GM12892 (cell line): Measurements from ENCODE around the gene AVPR2. TPM values are rescaled to one million over a fixed set of nuclear protein-coding genes. Genes with fewer than 3 reads are reported as not detected.

ENCODE experiments used
- DNase-seq: peaks from one replicate; pipeline ENCODE4 v3.0.0; 2011; ENCODE audit not compliant: insufficient read length
- FAIRE-seq: peaks from 2 replicates; lab custom pipeline; 2011; peaks lifted over from hg19 to GRCh38; lab: Jason Lieb, UNC
- POLR2A ChIP-seq: IDR thresholded peaks from 2 replicates; pipeline ENCODE4 v1.6.1; 2011; ENCODE audit warnings: low read depth, low read length, control low read depth
- POLR2AphosphoS5 ChIP-seq: IDR thresholded peaks from 2 replicates; pipeline ENCODE4 v1.6.1; 2011; ENCODE audit warnings: low read depth, low read length, control low read depth
- TAF1 ChIP-seq: IDR thresholded peaks from 2 replicates; pipeline ENCODE4 v1.6.1; 2011; ENCODE audit warnings: low read depth, mild to moderate bottlenecking, control low read depth, low read length, borderline replicate concordance
- polyA plus RNA-seq: library from polyadenylated mRNA; unstranded; fragments of >200 nt; gene quantifications from one replicate; pipeline ENCODE4 v1.2.1, GENCODE V29; 2012; ENCODE audit warnings: missing spikeins, inconsistent platforms; ENCODE audit not compliant: missing spikeins

Gene AVPR2
- 0.17 TPM for polyA plus RNA-seq

DNA sequence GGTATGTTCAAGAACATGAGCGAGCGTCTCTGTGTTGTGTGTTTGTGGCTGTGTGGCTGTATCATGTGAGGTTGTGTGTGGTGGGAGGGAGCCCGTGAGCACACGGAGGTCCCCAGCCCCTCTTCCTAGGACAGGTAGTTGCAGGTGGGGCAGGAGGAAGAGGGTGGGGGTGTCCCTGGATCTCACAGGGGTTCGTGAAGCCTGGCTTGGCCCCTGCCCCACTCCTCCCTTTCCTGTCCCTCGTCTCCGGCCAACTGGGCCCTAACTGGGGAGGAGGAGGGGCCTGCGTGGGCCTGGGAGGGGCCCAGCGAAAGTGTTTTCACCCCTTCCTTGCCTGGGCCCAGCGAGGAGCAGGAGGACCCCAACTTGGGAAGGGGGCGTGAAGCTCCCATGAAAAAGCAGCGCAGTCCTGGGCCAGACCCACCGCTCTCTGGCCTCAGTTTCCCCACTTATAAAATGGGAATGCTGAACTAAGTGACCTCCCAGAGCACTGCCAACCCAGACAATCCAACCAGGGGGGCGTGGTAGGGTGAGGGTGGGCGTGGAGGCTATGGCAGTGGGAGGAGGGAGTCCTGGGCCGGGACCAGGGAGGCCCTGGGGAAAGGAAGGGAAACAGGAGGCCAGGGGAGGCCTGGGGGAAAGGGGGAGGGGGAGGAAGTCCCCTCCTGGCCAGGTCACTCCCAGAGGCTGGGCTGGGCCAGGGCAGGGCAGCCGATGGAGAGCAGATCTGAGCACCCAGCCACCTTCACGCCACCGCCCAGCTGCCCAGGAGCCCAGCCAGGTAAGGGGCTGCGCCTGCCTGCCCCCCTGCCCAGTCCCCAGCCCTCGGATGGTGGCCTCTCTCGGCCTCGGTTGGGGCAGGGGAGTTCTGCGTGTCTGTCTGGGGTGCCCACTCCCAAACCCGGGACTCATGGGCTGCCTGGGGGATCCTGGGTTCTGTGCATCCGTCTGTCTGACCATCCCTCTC, at the start of gene AVPR2:
TSS of gene AVPR2 (plus strand) at position 683 of the 967 bp plus-strand sequence. CDS start 473 bp downstream, outside the sequence.
- DNase-seq: no peak
- TF ChIP-seq POLR2A (no peak; the same call in 1 of the 2 replicates), TAF1 (no peak), POLR2AphosphoS5 (no peak)
- no peak for FAIRE-seq

DNA sequence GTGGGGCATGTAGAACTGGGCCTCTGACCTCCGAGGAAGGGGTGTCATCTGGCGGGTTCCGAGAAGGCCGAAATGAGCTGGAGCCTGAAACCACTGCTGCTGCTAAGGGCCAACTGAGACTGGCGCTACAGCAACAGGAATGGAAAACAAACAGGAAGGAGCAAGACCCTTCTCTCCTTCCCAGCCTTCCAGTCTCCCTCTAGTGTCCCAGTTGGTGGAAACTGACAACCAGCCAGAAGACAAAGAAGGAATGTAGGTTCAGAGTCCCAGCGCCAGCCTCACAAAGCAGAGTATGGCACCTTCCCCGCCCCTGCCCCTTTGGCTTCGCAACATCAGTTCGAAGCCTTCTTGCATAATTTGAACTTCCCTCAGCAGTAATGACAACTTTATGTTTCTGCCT, 49.8 kb upstream of the AVPR2 start:
- no peak for TF ChIP-seq POLR2AphosphoS5
- no peak for TF ChIP-seq TAF1
- TF ChIP-seq POLR2A: no peak
- DNase-seq: no peak
- no peak for FAIRE-seq

DNA sequence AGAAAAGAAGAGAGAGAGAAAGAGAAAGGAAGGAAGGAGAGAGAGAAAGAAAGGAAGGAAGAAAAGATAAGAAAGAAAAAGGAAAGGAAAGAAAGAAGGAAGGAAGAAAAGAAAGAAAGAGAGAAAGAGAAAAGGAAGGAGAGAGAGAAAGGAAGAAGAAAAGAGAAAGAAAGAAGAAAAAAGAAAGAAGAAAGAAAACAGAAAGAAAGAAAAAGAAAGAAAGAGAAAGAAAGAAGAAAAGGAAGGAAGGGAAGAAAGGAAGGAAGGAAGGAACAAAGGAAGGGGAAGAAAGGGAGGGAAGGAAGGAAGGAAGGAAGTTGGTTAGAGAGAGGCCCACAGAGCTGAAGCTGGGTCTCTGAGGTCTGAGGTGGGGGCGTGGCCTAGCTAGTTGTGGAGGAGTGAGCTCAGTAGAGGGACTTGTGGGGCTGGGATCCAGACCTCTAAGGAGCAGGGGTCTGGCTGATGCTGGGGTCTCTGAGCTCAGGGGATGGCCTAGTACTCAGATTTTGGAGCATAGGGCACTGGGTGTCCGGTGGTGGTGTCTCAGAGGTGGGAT, 47.0 kb upstream of the AVPR2 start:
- DNase-seq (no peak), FAIRE-seq (no peak)
- no peak for TF ChIP-seq TAF1

DNA sequence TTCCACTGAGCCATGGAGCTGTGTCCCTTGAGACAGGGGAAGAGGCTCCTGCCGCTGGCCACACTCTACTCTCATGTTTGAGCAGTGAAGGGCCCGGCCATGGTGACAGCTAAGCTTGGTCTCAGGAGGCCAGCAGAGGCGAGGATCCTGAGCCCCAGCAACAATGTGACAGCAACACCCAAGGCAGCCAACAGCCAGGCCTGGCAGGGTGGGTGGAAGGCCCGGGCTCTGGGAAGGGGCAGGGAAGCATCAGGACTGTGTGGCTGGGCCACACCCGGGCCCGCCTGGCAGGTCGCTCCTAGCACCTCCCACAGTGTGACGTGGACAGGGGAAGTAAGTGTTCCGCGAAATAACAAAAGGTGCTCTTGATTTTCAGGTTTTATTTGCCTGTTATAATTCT, 43.3 kb upstream of the AVPR2 start:
- TF ChIP-seq POLR2A (no peak), POLR2AphosphoS5 (no peak), TAF1 (no peak)
- FAIRE-seq: no peak
- DNase-seq: no peak

DNA sequence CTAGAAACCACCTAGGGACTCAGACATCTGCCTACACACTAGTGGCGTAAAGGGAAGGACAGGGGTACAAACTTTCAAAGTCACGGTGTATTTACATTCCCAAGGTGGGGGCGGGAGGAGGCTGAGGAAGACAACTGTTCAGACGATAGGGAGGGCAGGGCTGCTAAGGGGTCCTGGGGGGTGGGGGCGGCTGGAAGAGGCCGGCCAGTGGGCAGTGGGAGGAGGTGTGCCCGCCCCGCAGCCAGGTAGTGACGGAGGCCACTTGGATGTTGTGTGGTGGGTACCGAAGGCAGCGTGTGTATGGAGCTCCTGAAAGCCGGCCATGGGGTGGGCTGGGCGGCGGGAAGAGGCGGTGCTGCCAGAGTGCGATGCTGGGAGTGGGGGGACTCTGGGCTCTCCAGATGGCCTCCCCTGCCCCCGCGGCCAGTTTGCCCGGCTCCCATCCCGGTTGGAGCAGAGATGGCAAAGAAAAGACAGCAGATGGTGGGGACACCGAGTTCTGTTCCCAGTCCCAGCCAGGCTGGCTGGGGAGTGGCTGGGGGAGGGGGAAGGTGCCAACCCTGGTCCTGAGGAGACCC, 42.7 kb upstream of the AVPR2 start:
- DNase-seq (no peak), FAIRE-seq (no peak)
- TF ChIP-seq POLR2A (no peak), TAF1 (no peak), POLR2AphosphoS5 (no peak)

DNA sequence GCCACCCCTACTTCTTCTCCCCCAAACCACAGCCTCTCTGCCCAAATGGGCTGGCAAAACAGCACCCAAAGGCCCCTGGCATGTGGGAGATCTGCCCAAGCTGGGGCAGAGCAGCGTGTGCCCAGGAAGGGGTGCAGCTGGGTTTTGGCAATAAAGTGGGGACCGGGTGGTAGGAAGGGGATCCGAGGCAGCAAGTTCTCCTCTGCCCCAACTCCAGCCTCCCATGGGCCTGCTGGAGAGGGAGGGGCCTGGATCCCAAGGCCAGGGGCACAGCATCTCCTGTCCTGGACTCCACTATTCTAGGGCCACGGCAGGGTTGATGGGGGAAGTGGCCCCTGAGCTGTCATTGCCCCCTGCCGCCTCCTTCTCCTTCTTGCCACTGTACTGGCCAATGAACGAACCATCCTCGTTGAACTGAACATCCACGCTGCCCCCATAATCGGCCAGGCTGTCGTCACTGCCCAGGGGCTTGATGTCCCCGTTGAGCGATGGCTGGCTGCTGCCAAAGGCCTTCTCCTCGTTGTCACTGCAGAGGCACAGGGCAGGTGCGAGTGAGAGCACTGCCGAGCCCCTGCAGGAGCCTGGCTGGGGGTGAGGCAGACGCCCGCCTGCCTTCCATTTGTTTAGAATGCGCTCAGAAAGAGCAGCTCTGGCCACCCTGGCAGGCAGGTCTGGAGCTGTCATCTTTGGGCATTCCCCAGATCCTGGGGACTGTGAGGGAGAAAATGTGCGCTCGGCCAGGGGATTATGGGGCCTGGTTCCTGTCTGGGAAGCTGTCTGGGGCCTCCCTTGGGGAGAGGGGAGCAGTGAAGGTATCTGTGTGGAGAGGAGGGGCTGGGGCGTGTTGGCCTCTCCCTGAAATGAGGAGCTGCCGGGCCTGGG, 41.9 kb upstream of the AVPR2 start:
- TF ChIP-seq POLR2AphosphoS5 (no peak), TAF1 (no peak), POLR2A (no peak)
- FAIRE-seq (no peak), DNase-seq (peak; percentile 21)

DNA sequence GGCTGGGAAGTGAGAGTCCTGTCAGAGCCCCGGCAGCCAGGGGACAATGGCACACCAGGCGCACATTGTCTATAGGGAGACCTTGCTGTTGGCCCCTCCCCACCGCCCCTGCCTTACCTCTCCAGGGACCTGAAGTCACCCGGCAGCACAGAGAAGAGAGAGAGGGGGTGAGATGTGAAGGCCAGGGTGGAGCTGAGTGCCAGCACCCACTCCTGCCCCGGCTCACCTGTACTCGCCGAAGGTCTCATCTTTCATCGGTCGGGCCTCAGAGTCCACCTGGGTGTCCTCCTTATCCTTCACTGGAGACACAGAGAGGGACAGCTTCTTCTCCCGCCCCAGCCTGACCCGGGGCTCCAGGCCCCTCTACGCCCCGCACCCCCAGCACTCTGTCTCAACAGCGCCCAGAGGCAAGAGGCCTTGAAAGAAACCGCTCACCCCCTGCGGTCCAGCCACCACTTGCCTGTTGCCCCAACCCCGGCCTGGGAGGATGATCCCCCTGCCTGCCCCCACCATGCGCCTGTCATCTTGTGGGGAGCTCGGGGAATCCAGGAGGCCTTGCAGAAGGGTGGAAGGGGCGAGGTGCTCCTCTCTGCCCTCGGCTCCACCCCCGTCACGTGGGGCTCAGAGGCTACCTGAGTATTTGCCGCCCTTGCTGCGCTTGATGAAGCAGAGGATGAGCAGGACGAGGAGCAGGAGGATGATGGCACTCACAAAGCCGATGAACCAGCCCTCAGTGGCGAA, 41.1 kb upstream of the AVPR2 start:
- no peak for FAIRE-seq
- DNase-seq: peak; percentile 16
- no peak for TF ChIP-seq POLR2A
- TF ChIP-seq POLR2AphosphoS5: no peak
- TF ChIP-seq TAF1: no peak

DNA sequence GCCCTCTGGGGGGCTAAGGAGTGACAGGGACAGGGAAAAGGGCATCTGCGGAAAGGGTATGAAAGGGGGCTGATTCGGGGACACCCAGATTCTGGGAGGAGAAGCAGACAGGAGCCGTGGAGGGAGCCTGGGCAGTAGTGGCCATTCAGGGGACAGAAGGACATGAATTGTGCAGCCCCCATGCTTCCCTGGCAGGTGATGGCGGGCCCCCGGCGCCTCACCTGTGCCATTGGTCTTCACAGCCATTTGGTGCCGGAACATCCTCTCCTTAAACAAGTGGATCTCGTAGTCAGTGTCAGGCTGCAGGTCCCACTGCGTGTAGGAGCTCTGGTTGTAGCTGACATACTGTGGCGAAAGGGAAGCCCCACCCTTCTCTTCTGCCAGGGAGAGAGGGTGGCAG, 40.4 kb upstream of the AVPR2 start:
- TF ChIP-seq POLR2A (no peak), POLR2AphosphoS5 (no peak), TAF1 (no peak)
- DNase-seq: peak; percentile 7
- no peak for FAIRE-seq

DNA sequence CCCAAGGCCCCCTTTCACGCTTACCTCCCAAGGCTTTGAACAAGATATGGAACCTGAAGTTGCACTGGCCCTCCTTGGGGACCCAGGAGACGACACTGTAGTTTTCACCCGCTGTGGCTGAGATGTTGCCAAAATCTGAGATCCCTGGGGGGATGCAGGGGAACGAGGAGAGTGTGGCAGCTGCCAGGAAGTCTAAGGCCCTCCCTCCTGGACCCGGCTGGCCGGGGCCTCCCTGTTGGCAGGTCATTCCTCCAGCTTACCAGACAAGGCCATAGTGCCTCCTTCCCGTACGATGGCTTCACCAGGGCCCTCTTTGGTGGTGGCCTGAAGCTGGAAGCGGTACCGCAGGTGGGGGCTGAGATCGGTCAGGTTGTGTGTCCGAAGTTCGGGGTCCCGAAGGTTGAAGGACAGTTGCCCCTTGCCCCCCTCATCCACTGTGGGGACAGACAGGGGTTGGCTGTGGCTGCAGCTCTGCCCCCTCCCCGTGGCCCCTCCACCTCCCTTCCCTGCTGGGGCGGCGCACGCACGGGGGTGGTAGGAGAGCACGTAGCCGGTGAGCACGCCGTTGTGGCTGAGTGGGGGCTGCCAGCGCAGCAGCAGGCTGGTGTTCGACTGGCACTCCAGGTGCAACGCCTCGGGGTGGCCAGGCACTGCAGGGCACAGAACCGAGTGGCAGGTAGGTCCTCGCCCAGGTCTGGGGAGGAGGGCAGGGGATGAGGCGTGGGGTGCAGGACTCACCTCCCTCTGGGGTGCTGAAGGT, 39.7 kb upstream of the AVPR2 start:
- FAIRE-seq: no peak
- TF ChIP-seq POLR2AphosphoS5: no peak
- peak; percentile 19 for DNase-seq

DNA sequence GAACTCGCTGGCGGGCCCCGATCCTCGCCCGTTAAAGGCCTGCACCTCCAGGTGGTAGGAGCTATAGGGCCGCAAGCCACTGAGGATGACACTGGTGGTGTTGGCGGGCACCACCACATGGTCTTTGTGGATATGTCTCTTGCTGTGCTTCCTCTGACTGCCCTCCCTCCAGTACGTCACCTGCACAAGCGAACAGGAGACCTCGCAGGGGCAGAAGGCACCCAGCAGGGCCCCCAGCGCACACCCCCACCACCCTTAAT, 39.2 kb upstream of the AVPR2 start:
- FAIRE-seq: no peak
- no peak for DNase-seq

DNA sequence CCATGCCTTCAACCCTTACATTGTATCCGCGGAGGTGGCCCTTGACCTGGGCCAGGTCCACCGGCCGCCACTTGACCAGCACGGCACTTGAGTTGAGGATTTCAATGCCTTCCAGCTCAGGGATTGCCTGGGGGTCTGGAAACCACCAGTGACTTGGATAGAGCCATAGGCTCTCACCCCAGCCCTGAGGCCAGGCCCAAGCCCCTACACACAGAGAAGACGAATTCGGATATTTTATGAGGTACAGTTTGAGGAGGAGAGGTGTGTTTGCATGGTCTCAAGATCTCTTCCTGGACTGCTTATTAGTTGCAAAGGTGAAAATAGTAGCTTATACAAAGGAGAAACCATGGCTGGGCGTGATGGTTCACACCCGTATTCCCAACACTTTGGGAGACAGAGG, 38.8 kb upstream of the AVPR2 start:
- DNase-seq (peak; percentile 9), FAIRE-seq (no peak)
- TF ChIP-seq POLR2A (no peak), POLR2AphosphoS5 (no peak), TAF1 (no peak)

More for the DNA sequence above, 39.2 kb upstream of the AVPR2 start:
- no peak for TF ChIP-seq POLR2AphosphoS5
- TF ChIP-seq TAF1: no peak
- no peak for TF ChIP-seq POLR2A
